B cell (primary cell): ENCODE results near the gene POTEG. TPM values are rescaled to one million over a fixed set of nuclear protein-coding genes. Genes with fewer than 3 reads are reported as not detected.
"Not testable (repeated sequence)": the region's sequence is repeated elsewhere in the genome, so short reads cannot be mapped to it uniquely, and the experiment has no call there.

Experiments used
- ATAC-seq: fragments of 200-7000 bp; cut with Tn5 transposase; one replicate; pipeline ENCODE4 v1.10.0; 2021; ENCODE audit warnings: low read depth, mild to moderate bottlenecking, moderate number of reproducible peaks, moderate library complexity
- CTCF ChIA-PET: fragments of 350-600 bp; sonication (Branson Sonifier 250); formaldehyde crosslinking; loops from one replicate; lab custom pipeline; 2021; ENCODE audit warnings: antibody characterized with exemption, inconsistent platforms; lab: Charles Lee
- POLR2A ChIA-PET: fragments of 350-600 bp; sonication (Branson Sonifier 250); formaldehyde crosslinking; loops from one replicate; lab custom pipeline; 2021; ENCODE audit warnings: antibody characterized with exemption; lab: Charles Lee
- DNase-seq: peaks from one replicate; pipeline ENCODE4 v3.0.0; 2013
- H2AFZ ChIP-seq: 2 replicates; pipeline ENCODE4 v1.6.1; 2012; ENCODE audit warnings: mild to moderate bottlenecking, low read depth, low read length; ENCODE audit not compliant: insufficient read depth, poor library complexity, severe bottlenecking
- H3K27ac ChIP-seq, 2 donors: 1 replicate in 1 of 2; 2 replicates in 1 of 2; pipeline ENCODE4 v1.5.1; 2012 to 2013; ENCODE audit warnings: low read length in 2 of 2, mild to moderate bottlenecking in 2 of 2, moderate library complexity in 1 of 2
- H3K27me3 ChIP-seq, 4 experiments: fragments of 200-600 bp in 1 of 4; sonication (generic) in 1 of 4; replicated peaks in 1 of 4; 1 replicate in 2 of 4; 2 replicates in 2 of 4; pipeline versions ENCODE4 v1.6.1 to v1.7.0; 2013 to 2016; ENCODE audit warnings: low read length in 3 of 4, mild to moderate bottlenecking in 2 of 4, mixed read lengths in 1 of 4, moderate library complexity in 1 of 4; ENCODE audit not compliant: insufficient read depth in 4 of 4, control insufficient read depth in 3 of 4; ENCODE audit errors: control extremely low read depth in 1 of 4
- H3K36me3 ChIP-seq, 2 experiments: replicated peaks in 1 of 2; 1 replicate in 1 of 2; 2 replicates in 1 of 2; pipeline versions ENCODE4 v1.6.1 to v1.7.1; 2013; ENCODE audit warnings: low read length in 1 of 2; ENCODE audit not compliant: insufficient read depth in 2 of 2, control insufficient read depth in 1 of 2; ENCODE audit errors: control extremely low read depth in 1 of 2, extremely low read depth in 1 of 2
- H3K4me1 ChIP-seq, 2 donors: fragments of 200-600 bp in 1 of 2; sonication (generic) in 1 of 2; 1 replicate in 1 of 2; 2 replicates in 1 of 2; pipeline versions ENCODE4 v1.5.1 to v1.6.1; 2013 to 2017; ENCODE audit warnings: low read length in 2 of 2; ENCODE audit not compliant: control insufficient read depth in 2 of 2, insufficient read depth in 2 of 2
- H3K4me2 ChIP-seq: replicated peaks from 2 replicates; pipeline ENCODE3; 2012; ENCODE audit warnings: mild to moderate bottlenecking, low read depth, low read length; ENCODE audit not compliant: poor library complexity, severe bottlenecking
- H3K4me3 ChIP-seq, 5 experiments: fragments of 200-600 bp in 1 of 5; sonication (generic) in 1 of 5; 1 replicate in 3 of 5; 2 replicates in 2 of 5; pipeline versions ENCODE4 v1.5.1 to v1.7.0; 2011 to 2016; ENCODE audit warnings: low read length in 4 of 5, mild to moderate bottlenecking in 4 of 5, low read depth in 2 of 5, control low read depth in 1 of 5, moderate library complexity in 1 of 5; ENCODE audit not compliant: insufficient read depth in 1 of 5; ENCODE audit errors: control extremely low read depth in 1 of 5, extremely low read depth in 1 of 5
- H3K79me2 ChIP-seq: fragments of 200-600 bp; sonication (generic); one replicate; pipeline ENCODE4 v1.6.0; 2016; ENCODE audit warnings: low read length; ENCODE audit not compliant: control insufficient read depth, insufficient read depth
- H3K9ac ChIP-seq: fragments of 200-600 bp; sonication (generic); 2 replicates; pipeline ENCODE4 v1.6.1; 2017; ENCODE audit warnings: mild to moderate bottlenecking, low read length, moderate library complexity
- H3K9me3 ChIP-seq, 3 donors: one replicate each; pipeline versions ENCODE4 v1.6.1 to v1.7.1; 2013; ENCODE audit warnings: low read length in 2 of 3; ENCODE audit not compliant: control insufficient read depth in 2 of 3, insufficient read depth in 1 of 3; ENCODE audit errors: control extremely low read depth in 1 of 3
- H4K20me1 ChIP-seq: 2 replicates; pipeline ENCODE4 v1.6.0; 2012; ENCODE audit warnings: mild to moderate bottlenecking, low read length; ENCODE audit not compliant: insufficient read depth, control insufficient read depth, poor library complexity, severe bottlenecking
- H3K27ac Mint-ChIP-seq: one replicate; pipeline ENCODE4 v1.8.0; 2021; ENCODE audit warnings: mixed read lengths
- H3K27me3 Mint-ChIP-seq: one replicate; pipeline ENCODE4 v1.8.0; 2021; ENCODE audit warnings: mixed read lengths
- H3K4me1 Mint-ChIP-seq: one replicate; pipeline ENCODE4 v1.8.0; 2021; ENCODE audit warnings: mixed read lengths
- H3K4me3 Mint-ChIP-seq: one replicate; pipeline ENCODE4 v1.8.0; 2021; ENCODE audit warnings: mixed read lengths
- H3K9me3 Mint-ChIP-seq: one replicate; pipeline ENCODE4 v1.8.0; 2022; ENCODE audit warnings: mixed read lengths; ENCODE audit not compliant: insufficient read depth
- WGBS: methylation state at CpG from one replicate; pipeline ENCODE4 v1.1.5; 2013; ENCODE audit warnings: missing lambda C conversion rate; ENCODE audit not compliant: insufficient coverage; 5-methylcytosine and 5-hydroxymethylcytosine counted together
- intact Hi-C: fragments of 100-400 bp; cut with micrococcal nuclease; formaldehyde crosslinking; loops from one replicate; pipeline ENCODE4 v1.10.0; 2022
- polyA minus RNA-seq: library from RNA; depleted of rRNA, polyadenylated mRNA; stranded (reverse); fragments of >200 nt; gene quantifications from 2 replicates; pipeline ENCODE4 v1.2.3, GENCODE V29; 2012
- polyA plus RNA-seq: library from polyadenylated mRNA; depleted of rRNA; stranded (reverse); fragments of >200 nt; gene quantifications from 2 replicates; pipeline ENCODE4 v1.2.3, GENCODE V29; 2012
- total RNA-seq, 2 donors: library from RNA; stranded (reverse); fragments of 120-200 nt in 1 of 2; gene quantifications; 1 replicate in 1 of 2; 2 replicates in 1 of 2; pipeline versions ENCODE4 v1.2.3 to v1.2.4, GENCODE V29; 2013 to 2022

Gene POTEG
- total RNA-seq (not detected in 2 replicates), polyA plus RNA-seq (0.24 TPM in 1 of 2 replicates, not detected in the other), polyA minus RNA-seq (2.1 TPM in 1 of 2 replicates, not detected in the other)
- total RNA-seq (2013) = 0.19 TPM

DNA sequence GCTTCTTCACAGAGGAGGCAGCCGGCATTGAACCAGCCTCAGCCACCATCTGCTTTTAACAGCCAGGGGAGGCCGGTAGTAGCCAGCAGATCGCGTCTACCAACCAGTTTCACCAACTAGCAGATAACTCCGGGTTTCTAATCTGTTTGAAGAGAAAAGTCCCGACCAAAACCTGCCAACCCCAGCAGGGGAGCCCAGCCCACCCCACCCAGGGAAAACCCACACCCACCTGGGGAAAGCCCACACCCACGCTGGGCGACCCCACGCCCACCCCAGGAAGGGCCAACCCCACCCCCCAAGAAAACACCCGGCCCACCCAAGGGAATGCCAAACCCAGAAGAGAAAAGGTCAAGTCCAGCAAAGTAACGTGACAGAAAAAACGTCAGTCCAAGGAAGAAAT, at the start of gene POTEG:
TSS of gene POTEG (minus strand) at position 101 of the 400 bp plus-strand sequence. CDS start at position 49, 52 bp downstream.
- H3K4me1 Mint-ChIP-seq, H3K9ac ChIP-seq, H3K4me3 ChIP-seq, POLR2A ChIA-PET, H3K27me3 ChIP-seq, H3K4me1 ChIP-seq, H3K4me2 ChIP-seq, H4K20me1 ChIP-seq, H3K27ac ChIP-seq, H3K27ac Mint-ChIP-seq, H3K9me3 ChIP-seq, DNase-seq, CTCF ChIA-PET, H3K27me3 Mint-ChIP-seq, intact Hi-C loops, H3K9me3 Mint-ChIP-seq, H3K36me3 ChIP-seq, H3K4me3 Mint-ChIP-seq, H2AFZ ChIP-seq, H3K79me2 ChIP-seq, ATAC-seq: not testable (repeated sequence)
- WGBS = no CpG with 5 or more reads among the region's 12 CpGs

DNA sequence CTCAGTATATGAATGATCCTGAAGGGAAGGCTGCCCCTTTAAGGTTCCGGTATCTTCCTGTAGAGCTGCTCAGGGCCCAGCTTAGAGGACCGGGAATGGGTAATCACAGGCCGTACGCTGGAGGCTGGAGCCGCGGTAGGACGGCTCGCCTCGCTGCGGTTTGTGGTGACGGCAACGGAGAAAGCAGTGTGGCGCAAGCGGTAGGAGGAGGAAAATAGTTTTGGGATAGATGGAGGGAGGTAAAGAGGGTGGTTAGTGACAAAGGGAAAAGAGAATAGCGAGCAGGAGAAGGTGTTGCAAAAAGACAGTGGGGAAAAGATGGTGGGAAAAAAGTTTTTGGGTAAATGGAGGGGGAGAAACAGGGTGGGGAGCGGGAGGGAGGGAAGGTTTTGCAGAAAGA, 48.0 kb upstream of the POTEG start:
- H3K4me3 ChIP-seq, H2AFZ ChIP-seq, H3K9me3 Mint-ChIP-seq, H3K9me3 ChIP-seq, H3K4me3 Mint-ChIP-seq, POLR2A ChIA-PET, CTCF ChIA-PET, H3K9ac ChIP-seq, H3K4me1 Mint-ChIP-seq, H3K27me3 Mint-ChIP-seq, H3K27me3 ChIP-seq, H4K20me1 ChIP-seq, H3K27ac ChIP-seq, H3K79me2 ChIP-seq, H3K27ac Mint-ChIP-seq, H3K4me2 ChIP-seq, ATAC-seq, DNase-seq, intact Hi-C loops, H3K4me1 ChIP-seq, H3K36me3 ChIP-seq: not testable (repeated sequence)
- no CpG with 5 or more reads among the region's 16 CpGs for WGBS

DNA sequence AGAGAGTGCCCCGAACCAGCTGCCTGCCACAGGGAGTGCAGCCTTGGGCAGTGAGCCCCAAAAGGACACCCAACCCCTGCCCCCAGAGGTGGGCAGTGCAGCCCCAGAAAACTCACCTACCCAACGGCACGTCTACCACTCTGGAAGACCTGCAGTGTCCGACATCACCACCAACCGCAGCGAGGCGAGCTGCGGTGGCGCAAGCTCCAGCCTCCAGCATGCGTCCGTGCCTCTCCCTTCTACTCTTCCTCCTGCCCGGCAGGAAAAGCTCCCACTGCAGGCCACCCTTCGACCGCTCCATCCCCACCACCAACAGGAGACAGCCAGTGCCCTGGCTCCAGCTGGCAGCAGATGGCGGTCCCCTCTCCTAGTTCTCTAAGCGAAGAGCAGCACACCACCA, 47.3 kb upstream of the POTEG start:
- H3K4me3 ChIP-seq, H3K27me3 Mint-ChIP-seq, H3K36me3 ChIP-seq, H2AFZ ChIP-seq, H3K4me1 ChIP-seq, CTCF ChIA-PET, H3K4me1 Mint-ChIP-seq, intact Hi-C loops, H3K79me2 ChIP-seq, H3K9ac ChIP-seq, H3K27me3 ChIP-seq, H4K20me1 ChIP-seq, ATAC-seq, H3K4me2 ChIP-seq, H3K9me3 ChIP-seq, H3K27ac Mint-ChIP-seq, H3K9me3 Mint-ChIP-seq, DNase-seq, H3K4me3 Mint-ChIP-seq, H3K27ac ChIP-seq, POLR2A ChIA-PET: not testable (repeated sequence)
- no CpG with 5 or more reads among the region's 16 CpGs for WGBS

DNA sequence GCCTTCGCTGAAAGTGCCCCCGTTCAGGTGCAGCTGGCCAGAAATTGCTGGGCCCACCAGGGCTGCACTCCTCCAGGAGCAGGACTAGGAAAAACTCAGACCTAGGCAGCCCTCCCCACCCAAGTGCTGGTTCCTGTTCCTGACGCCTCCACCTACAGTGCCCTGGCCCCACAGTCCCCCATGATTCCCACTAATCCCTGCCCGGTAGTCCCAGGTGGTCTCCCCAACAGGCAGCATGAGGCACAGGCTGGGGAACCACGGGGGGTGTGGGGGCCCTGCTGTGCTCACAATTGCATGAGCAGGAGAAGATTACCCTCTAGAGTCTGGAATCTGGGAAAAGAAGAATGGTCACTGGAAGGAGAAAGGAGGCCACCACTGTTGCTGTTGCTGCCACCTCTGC, 46.4 kb upstream of the POTEG start:
- H3K9ac ChIP-seq, H3K27me3 ChIP-seq, H3K4me2 ChIP-seq, H3K79me2 ChIP-seq, H3K27ac ChIP-seq, H3K27ac Mint-ChIP-seq, H3K9me3 ChIP-seq, H3K4me3 ChIP-seq, H3K9me3 Mint-ChIP-seq, H3K4me1 ChIP-seq, H3K4me3 Mint-ChIP-seq, ATAC-seq, H3K27me3 Mint-ChIP-seq, CTCF ChIA-PET, H3K36me3 ChIP-seq, H2AFZ ChIP-seq, POLR2A ChIA-PET, H4K20me1 ChIP-seq, DNase-seq, intact Hi-C loops, H3K4me1 Mint-ChIP-seq: not testable (repeated sequence)
- no CpG with 5 or more reads among the region's 5 CpGs for WGBS
